SK-N-SH (cell line): Measurements from ENCODE around the gene ZNF516. TPM values are rescaled to one million over a fixed set of nuclear protein-coding genes. Genes with fewer than 3 reads are reported as not detected.

Source experiments
- CTCF ChIA-PET: fragments of 300-600, 350-600 bp; formaldehyde crosslinking; extraction: SDS; loops from one replicate; lab custom pipeline; 2021; lab: Yijun Ruan, JAX
- POLR2A ChIA-PET: fragments of 350-600 bp; sonication (Branson Sonifier 250); formaldehyde crosslinking; extraction: SDS; loops from one replicate; lab custom pipeline; 2020; ENCODE audit warnings: antibody characterized with exemption, inconsistent platforms; lab: Yijun Ruan, JAX
- DNase-seq: peaks from one replicate; pipeline ENCODE4 v3.0.0; 2012
- H2AFZ ChIP-seq: fragments of 200-600 bp; sonication (generic); 2 replicates; pipeline ENCODE4 v1.8.1; 2016; ENCODE audit warnings: antibody characterized with exemption, mild to moderate bottlenecking, low read depth
- H3F3A ChIP-seq: fragments of 200-600 bp; sonication (generic); replicated peaks from 2 replicates; pipeline ENCODE3; 2016; ENCODE audit warnings: antibody characterized with exemption, mild to moderate bottlenecking; ENCODE audit not compliant: insufficient read depth
- H3K27ac ChIP-seq, 2 experiments: fragments of 200-500 bp in 1 of 2; fragments of 200-600 bp in 1 of 2; sonication (Bioruptor generic) in 1 of 2; sonication (generic), shearing (Covaris generic) in 1 of 2; 2 replicates each; pipeline versions ENCODE4 v1.5.1 to v1.6.1; 2014 to 2016; ENCODE audit warnings: low read depth in 2 of 2, inconsistent platforms in 1 of 2, low read length in 1 of 2, mild to moderate bottlenecking in 1 of 2, mixed read lengths in 1 of 2
- H3K27me3 ChIP-seq: fragments of 200-600 bp; sonication (generic), shearing (Covaris generic); 2 replicates; pipeline ENCODE4 v1.6.1; 2016; ENCODE audit warnings: mixed run types; ENCODE audit not compliant: insufficient read depth
- H3K36me3 ChIP-seq, 2 experiments: fragments of 200-500 bp in 1 of 2; fragments of 200-600 bp in 1 of 2; sonication (Bioruptor generic) in 1 of 2; sonication (generic) in 1 of 2; replicated peaks in 1 of 2; 2 replicates each; pipeline versions ENCODE3 to v1.5.1; 2014 to 2016; ENCODE audit warnings: low read length in 1 of 2, mild to moderate bottlenecking in 1 of 2; ENCODE audit not compliant: insufficient read depth in 2 of 2, control insufficient read depth in 1 of 2
- H3K4me1 ChIP-seq, 2 experiments: fragments of 200-500 bp in 1 of 2; fragments of 200-600 bp in 1 of 2; sonication (Bioruptor generic) in 1 of 2; sonication (generic), shearing (Covaris generic) in 1 of 2; 2 replicates each; pipeline versions ENCODE4 v1.5.1 to v1.6.1; 2014 to 2016; ENCODE audit warnings: low read depth in 1 of 2, low read length in 1 of 2, mixed run types in 1 of 2; ENCODE audit not compliant: insufficient read depth in 2 of 2, control insufficient read depth in 1 of 2
- H3K4me2 ChIP-seq: fragments of 200-600 bp; sonication (generic), shearing (Covaris generic); 2 replicates; pipeline ENCODE4 v1.6.1; 2017; ENCODE audit warnings: mixed run types
- H3K4me3 ChIP-seq, 2 experiments: fragments of 200-500 bp in 1 of 2; fragments of 200-600 bp in 1 of 2; sonication (Bioruptor generic) in 1 of 2; sonication (generic), shearing (Covaris generic) in 1 of 2; 2 replicates each; pipeline versions ENCODE4 v1.5.1 to v1.8.1; 2014 to 2016; ENCODE audit warnings: low read depth in 2 of 2, inconsistent platforms in 1 of 2, low read length in 1 of 2, mild to moderate bottlenecking in 1 of 2, mixed read lengths in 1 of 2, moderate library complexity in 1 of 2
- H3K79me2 ChIP-seq: fragments of 200-600 bp; sonication (generic); 2 replicates; pipeline ENCODE4 v1.8.1; 2017; ENCODE audit warnings: mild to moderate bottlenecking; ENCODE audit not compliant: insufficient read depth
- H3K9ac ChIP-seq: fragments of 200-600 bp; sonication (generic); 2 replicates; pipeline ENCODE4 v1.6.1; 2017; ENCODE audit warnings: mixed run types
- H3K9me2 ChIP-seq: fragments of 200-600 bp; sonication (generic); 2 replicates; pipeline ENCODE4 v1.6.1; 2017; ENCODE audit warnings: mixed run types
- H3K9me3 ChIP-seq: fragments of 200-600 bp; sonication (generic); 2 replicates; pipeline ENCODE4 v1.6.1; 2017; ENCODE audit warnings: mixed run types, mild to moderate bottlenecking, moderate library complexity
- H4K20me1 ChIP-seq: fragments of 200-600 bp; sonication (generic); 2 replicates; pipeline ENCODE4 v1.6.1; 2017; ENCODE audit warnings: mild to moderate bottlenecking, mixed run types; ENCODE audit not compliant: insufficient read depth
- ELF1 ChIP-seq: IDR thresholded peaks from 2 replicates; pipeline ENCODE4 v1.4.0; 2012
- EZH2phosphoT487 ChIP-seq: fragments of 200-600 bp; sonication (generic); IDR thresholded peaks from 2 replicates; pipeline ENCODE4 v1.6.1; 2017; ENCODE audit warnings: low read depth, mixed run types, mild to moderate bottlenecking, antibody characterized with exemption, moderate library complexity, borderline replicate concordance
- GATA2 ChIP-seq: sonication (generic); formaldehyde crosslinking; IDR thresholded peaks from 2 replicates; pipeline ENCODE4 v1.5.0; 2020; ENCODE audit warnings: mild to moderate bottlenecking, missing genetic modification reagents
- IRF3 ChIP-seq: fragments of 150-350 bp; IDR thresholded peaks from 2 replicates; pipeline ENCODE4 v1.6.1; 2016; ENCODE audit warnings: mild to moderate bottlenecking, low read depth, low read length
- MAX ChIP-seq: IDR thresholded peaks from 2 replicates; pipeline ENCODE4 v1.4.0; 2012; ENCODE audit warnings: low read depth
- REST ChIP-seq: IDR thresholded peaks from 2 replicates; pipeline ENCODE4 v1.6.1; 2012; ENCODE audit warnings: mild to moderate bottlenecking, low read depth, low read length, moderate library complexity
- SMC3 ChIP-seq: IDR thresholded peaks from 2 replicates; pipeline ENCODE4 v1.6.1; 2012; ENCODE audit warnings: low read depth, low read length, improper control_type of control experiment
- TCF12 ChIP-seq: IDR thresholded peaks from 2 replicates; pipeline ENCODE4 v1.4.0; 2012
- USF2 ChIP-seq: fragments of 150-350 bp; IDR thresholded peaks from 2 replicates; pipeline ENCODE4 v1.6.1; 2017; ENCODE audit warnings: antibody characterized with exemption, low read length, low read depth, borderline replicate concordance
- WGBS: methylation state at CpG from one replicate; pipeline ENCODE4 v1.1.6; 2017; ENCODE audit warnings: low lambda C conversion rate; 5-methylcytosine and 5-hydroxymethylcytosine counted together
- polyA plus RNA-seq, 3 experiments: library from polyadenylated mRNA; depleted of rRNA; stranded (reverse); fragments of >200 nt; gene quantifications; 2 replicates each; pipeline ENCODE4 v1.2.3, GENCODE V29; 2012
- TF ChIP-seq, protein P1 (sequence below): fragments of 200-600 bp; sonication (generic); IDR thresholded peaks from 2 replicates; pipeline ENCODE4 v1.6.1; 2017; ENCODE audit warnings: antibody characterized with exemption, mild to moderate bottlenecking, moderate library complexity
- TF ChIP-seq, protein P2 (sequence below): IDR thresholded peaks from 2 replicates; pipeline ENCODE4 v1.4.0; 2012; ENCODE audit warnings: low read depth, borderline replicate concordance

Gene ZNF516
- polyA plus RNA-seq, 1 of the 3 experiments (the other 2 are of a cell fraction) = 4.4 TPM

DNA sequence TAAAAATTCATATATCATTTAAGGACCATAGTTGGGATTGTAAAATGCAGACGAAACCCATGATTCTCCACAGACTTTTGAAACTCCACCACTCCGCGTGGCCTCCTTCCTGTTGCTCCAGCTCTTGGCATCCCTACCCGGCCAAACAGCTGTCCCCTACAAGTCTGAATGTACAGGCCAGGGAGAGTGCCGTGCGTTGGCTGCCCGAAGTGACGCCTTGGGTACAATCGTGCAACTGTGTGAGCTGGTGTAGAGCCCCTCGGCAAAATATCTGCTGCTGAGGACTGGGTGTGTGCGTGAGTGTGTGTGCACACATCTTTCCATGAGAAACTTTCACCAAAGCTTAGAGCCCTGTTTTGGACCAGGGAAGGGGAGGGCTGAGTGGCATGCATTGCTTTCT, 43.8 kb upstream of the ZNF516 start:
- 77% methylated on average over 11 of the region's 11 CpGs for WGBS
- Histone ChIP-seq H3K79me2 (no peaks in the 10 kb centered on the region), H4K20me1 (no peaks in the 10 kb centered on the region), H3K27ac (no peak overlapping the region), H3K4me2 (no peak overlapping the region), H3K4me3 (no peak overlapping the region), H3K36me3 (no peaks in the 10 kb centered on the region), H3K4me1 (peaks cover 0 to 3% of the 10 kb centered on the region in 2 experiments; a peak in 1 of 4 replicates), H3F3A (no peaks in the 10 kb centered on the region), H3K9ac (no peak overlapping the region), H2AFZ (no peak overlapping the region), H3K9me2 (no peaks in the 10 kb centered on the region), H3K27me3 (no peaks in the 10 kb centered on the region), H3K9me3 (no peaks in the 10 kb centered on the region)
- no peak for DNase-seq
- TF ChIP-seq MAX (no peak), REST (no peak), IRF3 (no peak), ELF1 (no peak), GATA2 (CRISPR knock-in tag) (no peak), EZH2phosphoT487 (no peak), SMC3 (no peak), TCF12 (no peak), USF2 (no peak)
- TF ChIP-seq, protein P1, sequence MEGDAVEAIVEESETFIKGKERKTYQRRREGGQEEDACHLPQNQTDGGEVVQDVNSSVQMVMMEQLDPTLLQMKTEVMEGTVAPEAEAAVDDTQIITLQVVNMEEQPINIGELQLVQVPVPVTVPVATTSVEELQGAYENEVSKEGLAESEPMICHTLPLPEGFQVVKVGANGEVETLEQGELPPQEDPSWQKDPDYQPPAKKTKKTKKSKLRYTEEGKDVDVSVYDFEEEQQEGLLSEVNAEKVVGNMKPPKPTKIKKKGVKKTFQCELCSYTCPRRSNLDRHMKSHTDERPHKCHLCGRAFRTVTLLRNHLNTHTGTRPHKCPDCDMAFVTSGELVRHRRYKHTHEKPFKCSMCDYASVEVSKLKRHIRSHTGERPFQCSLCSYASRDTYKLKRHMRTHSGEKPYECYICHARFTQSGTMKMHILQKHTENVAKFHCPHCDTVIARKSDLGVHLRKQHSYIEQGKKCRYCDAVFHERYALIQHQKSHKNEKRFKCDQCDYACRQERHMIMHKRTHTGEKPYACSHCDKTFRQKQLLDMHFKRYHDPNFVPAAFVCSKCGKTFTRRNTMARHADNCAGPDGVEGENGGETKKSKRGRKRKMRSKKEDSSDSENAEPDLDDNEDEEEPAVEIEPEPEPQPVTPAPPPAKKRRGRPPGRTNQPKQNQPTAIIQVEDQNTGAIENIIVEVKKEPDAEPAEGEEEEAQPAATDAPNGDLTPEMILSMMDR = no peak
- TF ChIP-seq, protein P2, sequence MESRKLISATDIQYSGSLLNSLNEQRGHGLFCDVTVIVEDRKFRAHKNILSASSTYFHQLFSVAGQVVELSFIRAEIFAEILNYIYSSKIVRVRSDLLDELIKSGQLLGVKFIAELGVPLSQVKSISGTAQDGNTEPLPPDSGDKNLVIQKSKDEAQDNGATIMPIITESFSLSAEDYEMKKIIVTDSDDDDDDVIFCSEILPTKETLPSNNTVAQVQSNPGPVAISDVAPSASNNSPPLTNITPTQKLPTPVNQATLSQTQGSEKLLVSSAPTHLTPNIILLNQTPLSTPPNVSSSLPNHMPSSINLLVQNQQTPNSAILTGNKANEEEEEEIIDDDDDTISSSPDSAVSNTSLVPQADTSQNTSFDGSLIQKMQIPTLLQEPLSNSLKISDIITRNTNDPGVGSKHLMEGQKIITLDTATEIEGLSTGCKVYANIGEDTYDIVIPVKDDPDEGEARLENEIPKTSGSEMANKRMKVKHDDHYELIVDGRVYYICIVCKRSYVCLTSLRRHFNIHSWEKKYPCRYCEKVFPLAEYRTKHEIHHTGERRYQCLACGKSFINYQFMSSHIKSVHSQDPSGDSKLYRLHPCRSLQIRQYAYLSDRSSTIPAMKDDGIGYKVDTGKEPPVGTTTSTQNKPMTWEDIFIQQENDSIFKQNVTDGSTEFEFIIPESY = no peak
- ChIA-PET CTCF (no interaction called here), POLR2A (no interaction called here)
